Mesodermal cell (in vitro differentiated cells): Measurements from ENCODE around the gene MAP1B.
"Not testable (repeated sequence)": the region's sequence is repeated elsewhere in the genome, so short reads cannot be mapped to it uniquely, and the experiment has no call there.

ENCODE experiments used
- H3K27ac ChIP-seq: 2 replicates; pipeline ENCODE4 v1.7.0; 2013; ENCODE audit warnings: mild to moderate bottlenecking, low read depth, low read length, moderate library complexity; ENCODE audit not compliant: severe bottlenecking
- H3K36me3 ChIP-seq: 2 replicates; pipeline ENCODE4 v1.7.1; 2013; ENCODE audit warnings: mild to moderate bottlenecking, low read length, moderate library complexity; ENCODE audit not compliant: control insufficient read depth, insufficient read depth
- H3K4me1 ChIP-seq: one replicate; pipeline ENCODE4 v1.7.1; 2013; ENCODE audit warnings: mild to moderate bottlenecking, low read length; ENCODE audit not compliant: insufficient read depth, control insufficient read depth, poor library complexity, severe bottlenecking
- H3K4me3 ChIP-seq: 2 replicates; pipeline ENCODE4 v1.7.0; 2013; ENCODE audit warnings: low read length, control low read depth, mild to moderate bottlenecking; ENCODE audit not compliant: insufficient read depth, poor library complexity, severe bottlenecking; ENCODE audit errors: extremely low read depth
- H3K9me3 ChIP-seq: 2 replicates; pipeline ENCODE4 v1.7.1; 2013; ENCODE audit warnings: mild to moderate bottlenecking, low read length, moderate library complexity; ENCODE audit not compliant: control insufficient read depth
- WGBS, 2 experiments: methylation state at CpG; one replicate each; pipeline ENCODE4 v1.1.5; 2013; ENCODE audit warnings: missing lambda C conversion rate in 2 of 2; ENCODE audit not compliant: insufficient coverage in 2 of 2; 5-methylcytosine and 5-hydroxymethylcytosine counted together

MAP1B gene

GRCh38 chr5:72075461-72075860 lies 31.8 kb upstream of the MAP1B start:
- Histone ChIP-seq H3K36me3 (no peaks in the 10 kb centered on the region), H3K9me3 (no peaks in the 10 kb centered on the region), H3K4me3 (no peak overlapping the region), H3K27ac (no peak overlapping the region), H3K4me1 (peaks cover 9% of the 10 kb centered on the region)
- WGBS, 2 experiments = 100% methylated on average over 1 of the region's 3 CpGs; no CpG with 5 or more reads in 1 of the 2 experiments

GRCh38 chr5:72076621-72077300 lies 30.5 kb upstream of the MAP1B start:
- no peaks in the 10 kb centered on the region for H3K9me3 ChIP-seq
- no peaks in the 10 kb centered on the region for H3K36me3 ChIP-seq

GRCh38 chr5:72077390-72077789 lies 29.9 kb upstream of the MAP1B start:
- no peak overlapping the region for H3K27ac ChIP-seq
- WGBS, 2 experiments = 94 to 100% methylated on average over 2 of the region's 3 CpGs
- peaks cover 9% of the 10 kb centered on the region for H3K4me1 ChIP-seq
- H3K36me3 ChIP-seq = no peaks in the 10 kb centered on the region
- H3K4me3 ChIP-seq = no peak overlapping the region
- H3K9me3 ChIP-seq = no peaks in the 10 kb centered on the region

More at GRCh38 chr5:72076621-72077300, 30.5 kb upstream of the MAP1B start:
- Histone ChIP-seq H3K4me1 (peaks cover 9% of the 10 kb centered on the region), H3K4me3 (no peak overlapping the region), H3K27ac (no peak overlapping the region)
- WGBS, 2 experiments = 50 to 90% methylated on average over 1 to 2 of the region's 4 CpGs

- WGBS, 2 experiments = 12 to 17% methylated on average over 6 to 7 of the region's 7 CpGs
- Histone ChIP-seq H3K9me3 (no peaks in the 10 kb centered on the region), H3K27ac (no peak overlapping the region), H3K4me3 (no peak overlapping the region), H3K4me1 (peaks cover 9% of the 10 kb centered on the region), H3K36me3 (no peaks in the 10 kb centered on the region)
These were observed 28.0 kb upstream of the MAP1B start for GRCh38 chr5:72079288-72079687.

GRCh38 chr5:72082048-72082447 lies 25.2 kb upstream of the MAP1B start:
- 86% methylated on average over 1 of the region's 1 CpG; no CpG with 5 or more reads in 1 of the 2 experiments for WGBS, 2 experiments

GRCh38 chr5:72084876-72085275 lies 22.4 kb upstream of the MAP1B start:
- Histone ChIP-seq H3K4me1 (no peaks in the 10 kb centered on the region), H3K9me3 (no peaks in the 10 kb centered on the region), H3K4me3 (no peak overlapping the region), H3K36me3 (no peaks in the 10 kb centered on the region), H3K27ac (no peak overlapping the region)
- 93 to 98% methylated on average over 3 to 4 of the region's 4 CpGs for WGBS, 2 experiments

More at GRCh38 chr5:72082048-72082447, 25.2 kb upstream of the MAP1B start:
- H3K27ac ChIP-seq = no peak overlapping the region
- H3K4me1 ChIP-seq = peaks cover 9% of the 10 kb centered on the region
- no peak overlapping the region for H3K4me3 ChIP-seq
- H3K9me3 ChIP-seq = no peaks in the 10 kb centered on the region
- no peaks in the 10 kb centered on the region for H3K36me3 ChIP-seq

- Histone ChIP-seq H3K4me3 (no peak overlapping the region), H3K27ac (no peak overlapping the region), H3K4me1 (no peaks in the 10 kb centered on the region), H3K9me3 (no peaks in the 10 kb centered on the region), H3K36me3 (no peaks in the 10 kb centered on the region)
- 100% methylated on average over 1 of the region's 2 CpGs; no CpG with 5 or more reads in 1 of the 2 experiments for WGBS, 2 experiments
These were observed 22.0 kb upstream of the MAP1B start for GRCh38 chr5:72085319-72085718.

GRCh38 chr5:72089713-72090112 lies 17.6 kb upstream of the MAP1B start:
- not testable (repeated sequence) for H3K27ac ChIP-seq, H3K9me3 ChIP-seq, H3K4me1 ChIP-seq, H3K36me3 ChIP-seq, H3K4me3 ChIP-seq
- 83 to 92% methylated on average over 1 to 3 of the region's 8 CpGs for WGBS, 2 experiments

GRCh38 chr5:72092074-72092473 lies 15.2 kb upstream of the MAP1B start:
- Histone ChIP-seq H3K27ac (no peak overlapping the region), H3K36me3 (no peaks in the 10 kb centered on the region), H3K4me3 (no peak overlapping the region), H3K4me1 (no peaks in the 10 kb centered on the region), H3K9me3 (no peaks in the 10 kb centered on the region)
- 89 to 100% methylated on average over 1 of the region's 1 CpG for WGBS, 2 experiments

GRCh38 chr5:72093217-72093616 lies 14.1 kb upstream of the MAP1B start:
- Histone ChIP-seq H3K4me1 (no peaks in the 10 kb centered on the region), H3K27ac (no peak overlapping the region), H3K9me3 (no peaks in the 10 kb centered on the region), H3K36me3 (no peaks in the 10 kb centered on the region), H3K4me3 (no peak overlapping the region)

GRCh38 chr5:72093824-72094223 lies 13.5 kb upstream of the MAP1B start:
- Histone ChIP-seq H3K36me3 (no peaks in the 10 kb centered on the region), H3K9me3 (no peaks in the 10 kb centered on the region), H3K4me3 (no peak overlapping the region), H3K4me1 (no peaks in the 10 kb centered on the region), H3K27ac (no peak overlapping the region)
- 90% methylated on average over 1 to 2 of the region's 3 CpGs for WGBS, 2 experiments
